UCSD-AML1 (cell line): ENCODE data around the gene ARAF.

ENCODE experiments used
- DNase-seq: peaks from one replicate; lab custom pipeline; 2025; ENCODE audit not compliant: unreplicated experiment; lab: John Stamatoyannopoulos, UW

ARAF gene

GRCh38 chrX:47618923-47619485 lies 58.0 kb downstream of the ARAF start:
- no peak for DNase-seq

- peak; percentile 75 for DNase-seq
Measured at GRCh38 chrX:47619486-47620302, 58.7 kb downstream of the ARAF start, which contains the start of gene SYN1. SYN1 (minus strand) TSS chrX:47619857; CDS start chrX:47619728, 129 bp downstream.

- DNase-seq: no peak
Measured at GRCh38 chrX:47620303-47620685, 59.3 kb downstream of the ARAF start.
